A549 (cell line): ENCODE results near the gene KDM4B. TPM values are rescaled to one million over a fixed set of nuclear protein-coding genes. Genes with fewer than 3 reads are reported as not detected.

Experiments
- ATAC-seq, 2 experiments: fragments of 200-7000 bp in 1 of 2; fragments of >200 bp in 1 of 2; cut with Nextera tagmentation in 1 of 2; cut with Tn5 transposase in 1 of 2; 3 replicates each; pipeline versions ENCODE4 v1.8.0 to v1.9.1; 2018 to 2020; ENCODE audit warnings: mild to moderate bottlenecking in 1 of 2, moderate library complexity in 1 of 2
- CTCF ChIA-PET: fragments of 300-600 bp; sonication (Branson Sonifier 250); formaldehyde crosslinking; extraction: SDS; loops from one replicate; lab custom pipeline; 2021; ENCODE audit warnings: antibody characterized with exemption, inconsistent platforms; lab: Yijun Ruan, JAX
- POLR2A ChIA-PET: fragments of 350-600 bp; formaldehyde crosslinking; extraction: SDS; loops from one replicate; lab custom pipeline; 2021; ENCODE audit warnings: antibody characterized with exemption, inconsistent platforms; lab: Yijun Ruan, JAX
- DNase-seq, 2 experiments: peaks; one replicate each; pipeline versions ENCODE4 v3.0.0 to v3.0.0-alpha.2; 2011 to 2016; ENCODE audit warnings: low read depth in 1 of 2, low spot score in 1 of 2
- FAIRE-seq: peaks from 2 replicates; lab custom pipeline; 2011; peaks lifted over from hg19 to GRCh38; lab: Jason Lieb, UNC
- H3K27ac ChIP-seq, 2 experiments: fragments of >200 bp; sonication (Bioruptor Twin); formaldehyde crosslinking; 3 replicates each; pipeline ENCODE4 v1.5.1; 2016 to 2017
- H3K4me1 ChIP-seq: fragments of >200 bp; sonication (Bioruptor Twin); formaldehyde crosslinking; 3 replicates; pipeline ENCODE4 v1.6.1; 2016
- H3K4me2 ChIP-seq: fragments of >200 bp; sonication (Bioruptor Twin); formaldehyde crosslinking; 3 replicates; pipeline ENCODE4 v1.6.1; 2016
- H3K4me3 ChIP-seq: fragments of >200 bp; sonication (Bioruptor Twin); formaldehyde crosslinking; 3 replicates; pipeline ENCODE4 v1.5.1; 2016
- H3K9me3 ChIP-seq: fragments of >200 bp; sonication (Bioruptor Twin); formaldehyde crosslinking; 3 replicates; pipeline ENCODE4 v1.6.1; 2016
- CTCF ChIP-seq: fragments of >200 bp; sonication (Bioruptor Twin); formaldehyde crosslinking; IDR thresholded peaks from 3 replicates; pipeline ENCODE4 v1.5.1; 2016
- EHF ChIP-seq: fragments of 250-450 bp; sonication (Bioruptor Pico); IDR thresholded peaks from 2 replicates; pipeline ENCODE4 v1.5.0; 2020; ENCODE audit warnings: mild to moderate bottlenecking
- EHMT2 ChIP-seq: fragments of 200-600 bp; sonication (generic); IDR thresholded peaks from 2 replicates; pipeline ENCODE4 v1.6.1; 2016; ENCODE audit warnings: antibody characterized with exemption, low read depth, mild to moderate bottlenecking, moderate library complexity
- ELK1 ChIP-seq: fragments of 150-350 bp; IDR thresholded peaks from 2 replicates; pipeline ENCODE4 v1.6.1; 2014; ENCODE audit warnings: low read depth, mild to moderate bottlenecking, low read length
- HMGXB4 ChIP-seq: fragments of 250-450 bp; sonication (Bioruptor Pico); IDR thresholded peaks from 2 replicates; pipeline ENCODE4 v1.5.0; 2021; ENCODE audit warnings: mild to moderate bottlenecking, moderate library complexity, borderline replicate concordance
- HOXB13 ChIP-seq: fragments of 250-450 bp; sonication (Bioruptor Pico); IDR thresholded peaks from 2 replicates; pipeline ENCODE4 v1.5.0; 2020; ENCODE audit warnings: low read depth, mild to moderate bottlenecking, moderate library complexity
- HOXB5 ChIP-seq: fragments of 250-450 bp; sonication (Bioruptor Pico); IDR thresholded peaks from 2 replicates; pipeline ENCODE4 v1.5.0; 2020; ENCODE audit warnings: mild to moderate bottlenecking, moderate library complexity
- POLR2AphosphoS2 ChIP-seq: conservative IDR thresholded peaks from 2 replicates; pipeline ENCODE4 v1.6.1; 2012; ENCODE audit warnings: low read length, improper control_type of control experiment, inconsistent platforms
- RAD21 ChIP-seq, 2 experiments: fragments of >200 bp in 1 of 2; sonication (Bioruptor Twin) in 1 of 2; formaldehyde crosslinking in 1 of 2; IDR thresholded peaks in 1 of 2; conservative IDR thresholded peaks in 1 of 2; 2 replicates in 1 of 2; 3 replicates in 1 of 2; pipeline ENCODE4 v1.6.1; 2012 to 2018; ENCODE audit warnings: inconsistent platforms in 1 of 2
- REST ChIP-seq: fragments of 200-600 bp; sonication (generic); IDR thresholded peaks from 2 replicates; pipeline ENCODE4 v1.6.1; 2016; ENCODE audit warnings: antibody characterized with exemption, mild to moderate bottlenecking, moderate library complexity
- RFX5 ChIP-seq: fragments of 450-650 bp; IDR thresholded peaks from 2 replicates; pipeline ENCODE4 v1.7.1; 2014; ENCODE audit warnings: antibody characterized with exemption, mild to moderate bottlenecking, moderate library complexity
- RNF2 ChIP-seq: fragments of 200-600 bp; sonication (generic); IDR thresholded peaks from 2 replicates; pipeline ENCODE4 v1.6.1; 2016; ENCODE audit warnings: low read depth, mild to moderate bottlenecking, antibody characterized with exemption, moderate library complexity, borderline replicate concordance
- TP53 ChIP-seq: fragments of 250-450 bp; sonication (Bioruptor Pico); IDR thresholded peaks from 2 replicates; pipeline ENCODE4 v1.5.0; 2021; ENCODE audit warnings: mild to moderate bottlenecking, moderate library complexity
- ZC3H11A ChIP-seq: fragments of 450-650 bp; IDR thresholded peaks from 2 replicates; pipeline ENCODE4 v1.6.1; 2014; ENCODE audit warnings: antibody characterized with exemption, mild to moderate bottlenecking
- ZNF302 ChIP-seq: fragments of 250-450 bp; sonication (Bioruptor Pico); IDR thresholded peaks from 2 replicates; pipeline ENCODE4 v1.9.0; 2021; ENCODE audit warnings: inconsistent platforms, mild to moderate bottlenecking, moderate library complexity
- ZSCAN20 ChIP-seq: fragments of 250-450 bp; sonication (Bioruptor Pico); IDR thresholded peaks from 2 replicates; pipeline ENCODE4 v1.8.0; 2022; ENCODE audit warnings: mild to moderate bottlenecking, moderate library complexity
- WGBS: methylation state at CpG from one replicate; pipeline ENCODE4 v1.1.6; 2017; ENCODE audit errors: missing lambda C conversion rate; 5-methylcytosine and 5-hydroxymethylcytosine counted together
- polyA plus RNA-seq, 4 experiments: library from polyadenylated mRNA; depleted of rRNA in 3 of 4; stranded (reverse); fragments of >200 nt; fragmentation: RNase III in 1 of 4; extraction: RNeasy Plus Mini Kit Qiagen cat#74134 plus additional on column Dnase treatment in 1 of 4; gene quantifications; 2 replicates in 3 of 4; 3 replicates in 1 of 4; pipeline ENCODE4 v1.2.3, GENCODE V29; 2011 to 2017
- TF ChIP-seq, protein P1 (sequence below): IDR thresholded peaks from 2 replicates; pipeline ENCODE4 v1.6.1; 2012; ENCODE audit warnings: low read depth, borderline replicate concordance

KDM4B gene
- polyA plus RNA-seq, 2 of the 4 experiments (the other 2 are of a cell fraction), result 3.0 to 4.6 TPM

GRCh38 chr19:5058521-5059212 lies 89.8 kb downstream of the KDM4B start:
- CTCF ChIA-PET, result interaction anchor here (0.6 to 3.9 kb wide), 2 partner anchors 10 to 11 kb away, joined by 3 to 22 read pairs; no protein-coding TSS in a partner anchor
- ATAC-seq, result no peak; a peak in 1 of 6 replicates
- no peaks in the 10 kb centered on the region for H3K4me1 ChIP-seq
- TF ChIP-seq RNF2 (no peak), TP53 (CRISPR knock-in tag) (no peak), RAD21 (conservative IDR thresholded peaks at IDR 0.05 in 1 of 2, IDR thresholded peaks at IDR 0.05 in 1 of 2) (no peak), HMGXB4 (CRISPR knock-in tag) (no peak), POLR2AphosphoS2 (no peak), RFX5 (no peak), ZNF302 (CRISPR knock-in tag) (no peak), HOXB13 (CRISPR knock-in tag) (no peak), ZSCAN20 (CRISPR knock-in tag) (no peak), HOXB5 (CRISPR knock-in tag) (no peak), CTCF (no peak), REST (no peak), EHMT2 (no peak), EHF (CRISPR knock-in tag) (no peak), ELK1 (no peak), ZC3H11A (no peak)
- TF ChIP-seq, protein P1, sequence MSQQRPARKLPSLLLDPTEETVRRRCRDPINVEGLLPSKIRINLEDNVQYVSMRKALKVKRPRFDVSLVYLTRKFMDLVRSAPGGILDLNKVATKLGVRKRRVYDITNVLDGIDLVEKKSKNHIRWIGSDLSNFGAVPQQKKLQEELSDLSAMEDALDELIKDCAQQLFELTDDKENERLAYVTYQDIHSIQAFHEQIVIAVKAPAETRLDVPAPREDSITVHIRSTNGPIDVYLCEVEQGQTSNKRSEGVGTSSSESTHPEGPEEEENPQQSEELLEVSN, result no peak
- TF ChIP-seq, all 56 proteins: peak for 0
- Histone ChIP-seq H3K9me3 (no peaks in the 10 kb centered on the region), H3K4me3 (no peak overlapping the region), H3K27ac (no peak overlapping the region), H3K4me2 (no peak overlapping the region)
- FAIRE-seq, result no peak
- 90% methylated on average over 19 of the region's 34 CpGs for WGBS
- no peak for DNase-seq
- POLR2A ChIA-PET, result no interaction called here
